ENCODE measurements around the gene CCDC71. TPM values are rescaled to one million over a fixed set of nuclear protein-coding genes. Genes with fewer than 3 reads are reported as not detected.

The CCDC71 gene
- total RNA-seq, 1 donor from 2014 or later, result 31.6 TPM

DNA sequence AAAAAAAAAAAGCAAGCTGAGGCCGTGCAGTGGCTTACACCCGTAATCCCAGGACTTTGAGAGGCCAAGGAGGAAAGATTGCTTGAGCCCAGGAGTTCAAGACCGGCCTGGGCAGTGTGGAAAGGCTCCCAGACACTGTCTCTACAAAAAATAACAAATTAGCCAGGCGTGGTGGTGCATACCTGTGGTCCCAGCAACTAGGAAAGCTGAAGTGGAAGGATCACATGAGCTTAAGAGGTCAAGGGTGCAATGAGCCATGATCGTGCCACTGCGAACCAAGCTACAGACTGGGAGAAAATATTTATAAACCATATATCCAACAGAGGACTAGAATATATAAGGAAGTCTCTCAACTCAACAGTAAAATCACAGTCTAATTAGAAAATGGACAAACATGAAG lies 15.2 kb upstream of the CCDC71 start:
- no peak for DNase-seq (ENCODE audit: low spot score in 2 of 2)
- TF ChIP-seq, protein P1, sequence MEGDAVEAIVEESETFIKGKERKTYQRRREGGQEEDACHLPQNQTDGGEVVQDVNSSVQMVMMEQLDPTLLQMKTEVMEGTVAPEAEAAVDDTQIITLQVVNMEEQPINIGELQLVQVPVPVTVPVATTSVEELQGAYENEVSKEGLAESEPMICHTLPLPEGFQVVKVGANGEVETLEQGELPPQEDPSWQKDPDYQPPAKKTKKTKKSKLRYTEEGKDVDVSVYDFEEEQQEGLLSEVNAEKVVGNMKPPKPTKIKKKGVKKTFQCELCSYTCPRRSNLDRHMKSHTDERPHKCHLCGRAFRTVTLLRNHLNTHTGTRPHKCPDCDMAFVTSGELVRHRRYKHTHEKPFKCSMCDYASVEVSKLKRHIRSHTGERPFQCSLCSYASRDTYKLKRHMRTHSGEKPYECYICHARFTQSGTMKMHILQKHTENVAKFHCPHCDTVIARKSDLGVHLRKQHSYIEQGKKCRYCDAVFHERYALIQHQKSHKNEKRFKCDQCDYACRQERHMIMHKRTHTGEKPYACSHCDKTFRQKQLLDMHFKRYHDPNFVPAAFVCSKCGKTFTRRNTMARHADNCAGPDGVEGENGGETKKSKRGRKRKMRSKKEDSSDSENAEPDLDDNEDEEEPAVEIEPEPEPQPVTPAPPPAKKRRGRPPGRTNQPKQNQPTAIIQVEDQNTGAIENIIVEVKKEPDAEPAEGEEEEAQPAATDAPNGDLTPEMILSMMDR (IDR thresholded peaks at IDR 0.05), result no peak
- Histone ChIP-seq H3K27ac (no peak overlapping the region), H3K9me3 (no peaks in the 10 kb centered on the region), H3K4me1 (no peaks in the 10 kb centered on the region), H3K4me3 (no peak overlapping the region), H3K36me3 (peaks cover 0 to 3% of the 10 kb centered on the region in 2 donors), H3K27me3 (no peaks in the 10 kb centered on the region)
- intact Hi-C loops (cut with DNase I), result no loop called here

DNA sequence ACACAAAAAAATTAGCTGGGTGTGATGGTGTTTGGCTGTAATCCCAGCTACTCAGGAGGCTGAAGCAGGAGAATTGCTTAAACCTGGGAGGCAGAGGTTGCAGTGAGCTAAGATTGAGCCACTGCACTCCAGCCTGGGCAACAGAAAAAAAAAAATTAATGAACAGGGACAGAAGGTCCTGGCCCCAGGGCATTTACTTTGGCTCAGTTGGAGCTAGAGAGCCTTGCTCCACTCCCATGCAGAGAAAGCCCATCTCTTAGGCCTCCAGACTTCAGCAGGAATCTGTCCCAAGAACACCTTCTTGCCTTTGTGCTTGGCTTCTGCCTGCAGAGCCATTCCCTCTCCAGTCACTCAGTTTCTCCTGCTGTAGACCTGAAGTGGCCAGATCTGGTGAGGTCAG lies 14.0 kb upstream of the CCDC71 start:
- H3K36me3 ChIP-seq, result peaks cover 6 to 13% of the 10 kb centered on the region in 2 donors
- H3K9me3 ChIP-seq, result no peaks in the 10 kb centered on the region
- TF ChIP-seq, protein P1 (IDR thresholded peaks at IDR 0.05), result no peak
- intact Hi-C loops (cut with DNase I), result no loop called here
- no peaks in the 10 kb centered on the region for H3K4me1 ChIP-seq
- no peak for DNase-seq (ENCODE audit: low spot score in 2 of 2)
- H3K27me3 ChIP-seq, result no peaks in the 10 kb centered on the region
- no peak overlapping the region for H3K27ac ChIP-seq
- no peak overlapping the region for H3K4me3 ChIP-seq

DNA sequence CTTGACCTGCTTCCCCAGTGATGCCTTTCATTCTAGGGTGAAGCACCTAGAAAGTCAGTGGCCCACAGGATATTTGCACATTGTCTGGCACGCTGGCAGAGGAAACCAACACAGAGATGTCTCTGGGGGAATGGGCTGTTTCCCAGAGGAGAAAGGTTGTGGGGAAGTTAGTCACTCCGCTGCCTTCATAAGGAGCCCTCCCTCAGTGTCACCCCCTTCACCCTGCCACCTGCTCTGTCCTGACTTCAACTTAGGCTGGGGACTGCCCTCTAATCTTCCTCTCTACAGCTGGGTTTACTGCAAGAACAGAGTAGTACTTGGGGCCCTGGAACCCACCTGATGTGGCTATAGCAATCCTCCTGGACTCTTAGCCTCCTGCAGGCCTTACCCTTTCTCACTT lies 10.9 kb upstream of the CCDC71 start:
- H3K4me3 ChIP-seq, result no peak overlapping the region
- H3K36me3 ChIP-seq, result peaks cover 12 to 13% of the 10 kb centered on the region in 2 donors
- TF ChIP-seq, protein P1 (IDR thresholded peaks at IDR 0.05), result no peak
- DNase-seq (ENCODE audit: low spot score in 2 of 2), result no peak
- H3K4me1 ChIP-seq, result peaks cover 14 to 20% of the 10 kb centered on the region in 2 donors
- intact Hi-C loops (cut with DNase I), result no loop called here
- no peak overlapping the region for H3K27ac ChIP-seq
- H3K9me3 ChIP-seq, result no peaks in the 10 kb centered on the region
- H3K27me3 ChIP-seq, result no peaks in the 10 kb centered on the region

DNA sequence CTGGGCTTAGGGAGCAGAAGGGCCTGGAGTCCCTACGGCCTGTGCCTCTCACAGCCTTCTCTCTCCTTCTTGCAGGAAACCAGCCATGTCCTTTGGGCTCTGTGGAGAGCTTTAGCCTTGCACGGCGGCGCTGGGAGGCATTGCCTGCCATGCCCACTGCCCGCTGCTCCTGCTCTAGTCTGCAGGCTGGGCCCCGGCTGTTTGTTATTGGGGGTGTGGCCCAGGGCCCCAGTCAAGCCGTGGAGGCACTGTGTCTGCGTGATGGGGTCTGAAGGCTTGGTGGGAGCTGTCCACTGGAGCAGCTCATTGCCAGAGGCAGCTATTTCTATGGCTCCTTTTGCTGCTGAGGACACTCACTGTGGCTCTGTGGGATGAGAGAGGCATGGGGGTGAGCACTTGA lies 9.4 kb upstream of the CCDC71 start:
- intact Hi-C loops (cut with DNase I), result no loop called here
- no peaks in the 10 kb centered on the region for H3K27me3 ChIP-seq
- no peak overlapping the region for H3K4me3 ChIP-seq
- peaks cover 18 to 26% of the 10 kb centered on the region in 2 donors for H3K4me1 ChIP-seq
- H3K27ac ChIP-seq, result no peak overlapping the region
- peaks cover 12 to 13% of the 10 kb centered on the region in 2 donors for H3K36me3 ChIP-seq
- H3K9me3 ChIP-seq, result no peaks in the 10 kb centered on the region
- DNase-seq (ENCODE audit: low spot score in 2 of 2), result no peak
- TF ChIP-seq, protein P1 (IDR thresholded peaks at IDR 0.05), result no peak

DNA sequence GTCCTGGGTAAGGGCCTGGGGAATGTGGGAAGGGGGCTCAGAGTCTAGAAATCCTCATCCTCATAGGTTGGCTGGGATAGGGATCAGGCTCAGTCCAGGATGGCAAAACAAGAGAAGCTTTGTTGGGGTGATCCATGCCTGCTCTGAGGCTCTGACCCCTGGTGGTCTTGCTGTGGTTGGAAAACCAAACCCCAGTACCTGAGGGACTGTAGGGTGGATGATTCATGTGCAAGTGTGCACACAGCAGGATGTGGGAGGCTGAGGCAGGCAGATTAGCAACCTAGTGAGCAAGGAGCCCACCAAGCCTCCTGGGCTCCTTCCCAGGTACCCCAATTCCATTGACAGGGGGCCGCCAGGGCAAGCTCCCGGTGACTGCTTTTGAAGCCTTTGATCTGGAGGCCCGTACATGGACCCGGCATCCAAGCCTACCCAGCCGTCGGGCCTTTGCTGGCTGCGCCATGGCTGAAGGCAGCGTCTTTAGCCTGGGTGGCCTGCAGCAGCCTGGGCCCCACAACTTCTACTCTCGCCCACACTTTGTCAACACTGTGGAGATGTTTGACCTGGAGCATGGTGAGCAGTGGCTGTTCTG lies 8.4 kb upstream of the CCDC71 start:
- Histone ChIP-seq H3K4me3 (peak overlapping the region in 1 of 2 donors; percentile 75), H3K27me3 (no peaks in the 10 kb centered on the region), H3K27ac (peak overlapping the region; percentile 82 to 92), H3K36me3 (peaks cover 12 to 13% of the 10 kb centered on the region in 2 donors), H3K9me3 (no peaks in the 10 kb centered on the region), H3K4me1 (peaks cover 18 to 30% of the 10 kb centered on the region in 2 donors)
- intact Hi-C loops (cut with DNase I), result no loop called here
- TF ChIP-seq, protein P1 (IDR thresholded peaks at IDR 0.05), result no peak
- DNase-seq (ENCODE audit: low spot score in 2 of 2), result no peak

Data from ascending aorta (tissue), 2 donors.